ENCODE data around the gene ALPL. TPM values are rescaled to one million over a fixed set of nuclear protein-coding genes. Genes with fewer than 3 reads are reported as not detected.

The ALPL gene
- polyA plus RNA-seq, 1 donor from 2014 or later, result 0.42 TPM

DNA sequence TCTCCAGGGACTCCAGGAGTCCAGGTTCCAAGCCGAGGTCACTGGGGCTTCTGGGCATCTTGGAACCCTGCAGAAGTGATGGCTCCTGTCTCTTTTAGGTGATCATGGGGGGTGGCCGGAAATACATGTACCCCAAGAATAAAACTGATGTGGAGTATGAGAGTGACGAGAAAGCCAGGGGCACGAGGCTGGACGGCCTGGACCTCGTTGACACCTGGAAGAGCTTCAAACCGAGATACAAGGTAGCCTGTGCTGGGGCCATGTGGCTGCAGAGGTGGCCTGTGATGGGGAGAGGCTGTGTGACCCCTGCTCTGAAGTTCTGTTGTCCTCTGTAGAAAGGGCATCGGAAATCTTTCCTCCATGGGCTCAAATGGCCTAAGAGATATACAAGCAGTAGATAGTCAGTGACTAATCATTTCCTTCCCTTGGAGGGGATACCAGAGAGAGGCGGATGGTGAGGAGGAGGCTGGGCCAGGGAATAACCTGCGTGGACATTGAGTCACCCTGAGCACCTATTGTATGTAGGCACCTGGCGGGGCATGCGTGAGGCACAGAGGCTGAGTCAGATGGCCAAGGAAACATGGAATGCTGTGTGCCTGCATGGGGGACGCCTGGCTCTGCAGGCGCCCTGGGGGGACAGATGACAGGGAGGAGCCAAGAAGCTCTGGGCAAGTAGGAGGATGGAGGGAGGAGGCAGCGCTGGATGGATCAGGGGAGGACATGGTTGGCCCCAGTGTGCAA is 59.0 kb downstream of the ALPL start:
- H2AFZ ChIP-seq (ENCODE audit: low read depth, low read length), result no peak overlapping the region
- H3K27me3 ChIP-seq (ENCODE audit: insufficient read depth, low read depth, low read length), result no peaks in the 10 kb centered on the region
- no peaks in the 10 kb centered on the region for H3K36me3 ChIP-seq (ENCODE audit: insufficient read depth, low read length)
- no peaks in the 10 kb centered on the region for H3K9me2 ChIP-seq (ENCODE audit: insufficient read depth, low read length)
- no peaks in the 10 kb centered on the region for H3K79me2 ChIP-seq (replicated peaks; ENCODE audit: insufficient read depth, low read length)
- no peaks in the 10 kb centered on the region for H3F3A ChIP-seq (ENCODE audit: insufficient read depth, low read length, poor library complexity, severe bottlenecking)
- no peak overlapping the region for H3K27ac ChIP-seq (ENCODE audit: low read length)
- TF ChIP-seq, protein P1, sequence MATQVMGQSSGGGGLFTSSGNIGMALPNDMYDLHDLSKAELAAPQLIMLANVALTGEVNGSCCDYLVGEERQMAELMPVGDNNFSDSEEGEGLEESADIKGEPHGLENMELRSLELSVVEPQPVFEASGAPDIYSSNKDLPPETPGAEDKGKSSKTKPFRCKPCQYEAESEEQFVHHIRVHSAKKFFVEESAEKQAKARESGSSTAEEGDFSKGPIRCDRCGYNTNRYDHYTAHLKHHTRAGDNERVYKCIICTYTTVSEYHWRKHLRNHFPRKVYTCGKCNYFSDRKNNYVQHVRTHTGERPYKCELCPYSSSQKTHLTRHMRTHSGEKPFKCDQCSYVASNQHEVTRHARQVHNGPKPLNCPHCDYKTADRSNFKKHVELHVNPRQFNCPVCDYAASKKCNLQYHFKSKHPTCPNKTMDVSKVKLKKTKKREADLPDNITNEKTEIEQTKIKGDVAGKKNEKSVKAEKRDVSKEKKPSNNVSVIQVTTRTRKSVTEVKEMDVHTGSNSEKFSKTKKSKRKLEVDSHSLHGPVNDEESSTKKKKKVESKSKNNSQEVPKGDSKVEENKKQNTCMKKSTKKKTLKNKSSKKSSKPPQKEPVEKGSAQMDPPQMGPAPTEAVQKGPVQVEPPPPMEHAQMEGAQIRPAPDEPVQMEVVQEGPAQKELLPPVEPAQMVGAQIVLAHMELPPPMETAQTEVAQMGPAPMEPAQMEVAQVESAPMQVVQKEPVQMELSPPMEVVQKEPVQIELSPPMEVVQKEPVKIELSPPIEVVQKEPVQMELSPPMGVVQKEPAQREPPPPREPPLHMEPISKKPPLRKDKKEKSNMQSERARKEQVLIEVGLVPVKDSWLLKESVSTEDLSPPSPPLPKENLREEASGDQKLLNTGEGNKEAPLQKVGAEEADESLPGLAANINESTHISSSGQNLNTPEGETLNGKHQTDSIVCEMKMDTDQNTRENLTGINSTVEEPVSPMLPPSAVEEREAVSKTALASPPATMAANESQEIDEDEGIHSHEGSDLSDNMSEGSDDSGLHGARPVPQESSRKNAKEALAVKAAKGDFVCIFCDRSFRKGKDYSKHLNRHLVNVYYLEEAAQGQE (IDR thresholded peaks at IDR 0.05; ENCODE audit: borderline replicate concordance), result no peak
- TF ChIP-seq TAF1 (IDR thresholded peaks at IDR 0.05; ENCODE audit: low read depth) (no peak), SMC3 (conservative IDR thresholded peaks at IDR 0.05; ENCODE audit: poor library complexity) (no peak), EP300 (conservative IDR thresholded peaks at IDR 0.05; ENCODE audit: poor library complexity, severe bottlenecking) (no peak), CTCF (IDR thresholded peaks at IDR 0.05; ENCODE audit: poor library complexity, severe bottlenecking) (no peak), MXI1 (conservative IDR thresholded peaks at IDR 0.05; ENCODE audit: poor library complexity, severe bottlenecking) (no peak), EZH2 (IDR thresholded peaks at IDR 0.05; ENCODE audit: borderline replicate concordance, insufficient read depth, low read length, poor library complexity, severe bottlenecking) (no peak), RAD21 (conservative IDR thresholded peaks at IDR 0.05) (no peak), POLR2AphosphoS5 (IDR thresholded peaks at IDR 0.05) (no peak)
- no peak overlapping the region for H3K4me2 ChIP-seq (ENCODE audit: low read length)
- H3K4me3 ChIP-seq (ENCODE audit: low read length), result no peak overlapping the region
- no peaks in the 10 kb centered on the region for H3K9me3 ChIP-seq (ENCODE audit: low read length)
- H4K20me1 ChIP-seq (ENCODE audit: insufficient read depth), result no peaks in the 10 kb centered on the region
- no peak overlapping the region for H3K9ac ChIP-seq (ENCODE audit: low read length)

- no peak for TF ChIP-seq EP300 (conservative IDR thresholded peaks at IDR 0.05; ENCODE audit: poor library complexity, severe bottlenecking)
- no peaks in the 10 kb centered on the region for H3K9me2 ChIP-seq (ENCODE audit: insufficient read depth, low read length)
- H3K79me2 ChIP-seq (replicated peaks; ENCODE audit: insufficient read depth, low read length), result no peaks in the 10 kb centered on the region
- no peaks in the 10 kb centered on the region for H3F3A ChIP-seq (ENCODE audit: insufficient read depth, low read length, poor library complexity, severe bottlenecking)
- no peak overlapping the region for H3K4me2 ChIP-seq (ENCODE audit: low read length)
- H2AFZ ChIP-seq (ENCODE audit: low read depth, low read length), result no peak overlapping the region
- no peak overlapping the region for H3K27ac ChIP-seq (ENCODE audit: low read length)
- no peaks in the 10 kb centered on the region for H3K9me3 ChIP-seq (ENCODE audit: low read length)
- H3K27me3 ChIP-seq (ENCODE audit: insufficient read depth, low read depth, low read length), result no peaks in the 10 kb centered on the region
- no peak overlapping the region for H3K9ac ChIP-seq (ENCODE audit: low read length)
- H3K4me3 ChIP-seq (ENCODE audit: low read length), result no peak overlapping the region
- H4K20me1 ChIP-seq (ENCODE audit: insufficient read depth), result no peaks in the 10 kb centered on the region
- no peaks in the 10 kb centered on the region for H3K36me3 ChIP-seq (ENCODE audit: insufficient read depth, low read length)
Observed at GRCh38 chr1:21568809-21569385, 59.7 kb downstream of the ALPL start.

Measured in neural cell (in vitro differentiated cells).